Esophagus muscularis mucosa (tissue), 4 donors: ENCODE measurements around the gene RXRA.

Experiments used
- EP300 ChIP-seq: sonication (generic); formaldehyde crosslinking; IDR thresholded peaks from one replicate; pipeline ENCODE4 v1.6.1; 2017; ENCODE audit warnings: antibody characterized with exemption
- POLR2A ChIP-seq: fragments of 450-650 bp; IDR thresholded peaks from one replicate; pipeline ENCODE4 v1.6.1; 2017; ENCODE audit warnings: antibody characterized with exemption, moderate library complexity, mild to moderate bottlenecking, low read depth
- POLR2AphosphoS5 ChIP-seq, 2 donors: sonication (generic); formaldehyde crosslinking; IDR thresholded peaks; one replicate each; pipeline ENCODE4 v1.6.1; 2017; ENCODE audit warnings: antibody characterized with exemption in 2 of 2
- TF ChIP-seq, protein P1 (sequence below), 3 experiments: fragments of 200-600 bp in 2 of 3; fragments of 450-650 bp in 1 of 3; sonication (generic) in 2 of 3; IDR thresholded peaks; one replicate each; pipeline ENCODE4 v1.5.1; 2017 to 2019; ENCODE audit warnings: antibody characterized with exemption in 3 of 3, mild to moderate bottlenecking in 2 of 3, moderate library complexity in 1 of 3

DNA sequence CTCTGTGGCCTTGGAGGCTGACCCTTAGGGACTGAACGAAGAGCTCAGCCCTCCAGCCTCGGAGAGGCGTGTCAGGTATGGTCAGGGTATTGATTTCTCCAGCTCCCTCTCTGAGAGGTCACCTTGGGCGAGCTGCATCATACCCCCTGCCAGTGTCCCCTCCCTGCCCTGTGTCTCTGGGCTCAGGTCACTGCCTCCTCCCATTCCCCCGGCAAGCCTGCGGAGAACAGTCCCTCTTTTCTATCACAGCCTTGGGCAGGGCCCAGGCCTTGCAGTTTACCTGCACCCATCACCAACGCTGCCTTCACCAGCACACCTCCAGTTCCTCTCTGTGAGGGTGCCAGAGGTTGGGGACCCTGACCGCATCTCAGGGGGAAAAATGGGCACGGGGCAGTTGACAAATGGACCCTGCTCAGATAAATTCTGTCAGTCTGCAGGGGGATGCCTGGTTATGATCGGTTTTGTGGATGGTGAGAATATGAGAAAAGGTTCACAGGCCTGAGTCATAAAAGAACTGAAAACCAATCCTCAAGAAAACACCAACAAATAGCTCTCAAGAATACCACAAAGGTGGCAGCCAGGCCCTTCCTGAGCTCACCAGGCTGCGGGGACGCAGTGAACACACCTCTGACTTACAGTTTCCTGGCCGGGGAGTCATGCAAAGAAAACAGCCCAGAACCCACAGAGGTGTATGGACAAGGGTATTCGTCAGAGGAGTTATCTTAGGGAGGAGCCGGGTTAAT is 24.7 kb upstream of the RXRA start:
- no peak for TF ChIP-seq POLR2AphosphoS5 (IDR thresholded peaks at IDR 0.05)
- TF ChIP-seq, protein P1, sequence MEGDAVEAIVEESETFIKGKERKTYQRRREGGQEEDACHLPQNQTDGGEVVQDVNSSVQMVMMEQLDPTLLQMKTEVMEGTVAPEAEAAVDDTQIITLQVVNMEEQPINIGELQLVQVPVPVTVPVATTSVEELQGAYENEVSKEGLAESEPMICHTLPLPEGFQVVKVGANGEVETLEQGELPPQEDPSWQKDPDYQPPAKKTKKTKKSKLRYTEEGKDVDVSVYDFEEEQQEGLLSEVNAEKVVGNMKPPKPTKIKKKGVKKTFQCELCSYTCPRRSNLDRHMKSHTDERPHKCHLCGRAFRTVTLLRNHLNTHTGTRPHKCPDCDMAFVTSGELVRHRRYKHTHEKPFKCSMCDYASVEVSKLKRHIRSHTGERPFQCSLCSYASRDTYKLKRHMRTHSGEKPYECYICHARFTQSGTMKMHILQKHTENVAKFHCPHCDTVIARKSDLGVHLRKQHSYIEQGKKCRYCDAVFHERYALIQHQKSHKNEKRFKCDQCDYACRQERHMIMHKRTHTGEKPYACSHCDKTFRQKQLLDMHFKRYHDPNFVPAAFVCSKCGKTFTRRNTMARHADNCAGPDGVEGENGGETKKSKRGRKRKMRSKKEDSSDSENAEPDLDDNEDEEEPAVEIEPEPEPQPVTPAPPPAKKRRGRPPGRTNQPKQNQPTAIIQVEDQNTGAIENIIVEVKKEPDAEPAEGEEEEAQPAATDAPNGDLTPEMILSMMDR (IDR thresholded peaks at IDR 0.05) = no peak
- TF ChIP-seq POLR2A = no peak
- TF ChIP-seq EP300 = no peak
